NCI-H128 (cell line): ENCODE results near the gene DEFB113.
"Not testable (repeated sequence)": the region's sequence is repeated elsewhere in the genome, so short reads cannot be mapped to it uniquely, and the experiment has no call there.

Source experiments
- DNase-seq: peaks from one replicate; lab custom pipeline; 2025; ENCODE audit not compliant: unreplicated experiment; lab: John Stamatoyannopoulos, UW

DEFB113 gene

DNA sequence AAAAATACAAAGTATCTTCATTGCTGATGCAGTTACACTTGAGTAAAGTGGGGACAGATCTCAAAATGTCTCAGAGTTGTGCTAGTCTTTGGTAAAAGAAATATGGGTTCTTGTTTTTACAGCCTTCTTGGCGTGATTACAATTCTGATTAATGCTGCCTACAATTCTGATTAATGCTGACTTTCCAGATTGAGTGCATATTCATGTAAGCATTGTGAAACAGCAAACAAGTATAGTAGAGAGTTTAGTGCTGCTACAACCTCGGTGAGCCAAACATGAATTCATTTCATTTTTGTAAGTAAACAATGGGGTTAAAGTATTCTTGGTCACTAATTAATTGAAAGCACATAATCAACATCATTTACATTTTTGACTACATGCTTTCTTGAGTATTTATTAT is at the start of gene DEFB113:
DEFB113 (minus strand) TSS at position 21 of the 400 bp plus-strand sequence; CDS start at position 21, 0 bp downstream.
- DNase-seq, result no peak

DNA sequence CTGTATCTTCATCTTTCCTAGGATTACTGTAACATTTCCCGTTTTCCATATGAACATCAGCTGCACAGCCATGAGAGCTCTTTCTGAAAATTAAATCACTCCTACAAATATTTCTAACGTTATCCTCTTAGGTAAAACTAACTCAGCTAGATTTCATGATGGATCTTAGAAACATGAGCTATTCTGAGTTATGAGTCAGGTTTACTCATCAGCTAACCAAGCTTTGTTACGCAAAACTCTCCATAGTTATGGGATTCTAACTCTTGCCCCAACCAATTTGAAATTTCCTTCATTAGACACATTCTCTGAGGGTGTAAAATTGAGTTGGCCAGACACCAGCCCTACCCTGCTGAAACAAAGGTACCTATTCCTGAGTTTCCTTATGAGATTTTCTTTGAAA is 38.4 kb upstream of the DEFB113 start:
- DNase-seq, result no peak

DNA sequence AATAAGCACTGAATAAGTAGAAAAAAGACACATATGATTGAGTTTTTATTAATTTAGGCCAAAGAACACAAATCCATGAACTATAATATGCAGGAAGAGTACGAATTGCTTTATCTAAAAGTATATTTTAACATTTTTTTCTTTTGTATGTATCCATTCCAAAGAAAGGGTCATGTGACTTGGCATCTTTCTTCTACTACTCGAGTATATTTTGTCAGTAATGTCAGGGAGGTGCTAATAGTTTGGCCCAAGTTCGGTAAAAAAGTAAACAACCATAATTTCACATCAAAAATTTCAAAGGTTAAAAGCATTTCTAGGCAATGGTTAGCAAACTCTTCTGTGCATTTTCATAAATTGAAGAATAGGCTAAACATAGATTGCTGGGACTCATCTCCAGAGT is 33.7 kb upstream of the DEFB113 start:
- DNase-seq, result no peak

DNA sequence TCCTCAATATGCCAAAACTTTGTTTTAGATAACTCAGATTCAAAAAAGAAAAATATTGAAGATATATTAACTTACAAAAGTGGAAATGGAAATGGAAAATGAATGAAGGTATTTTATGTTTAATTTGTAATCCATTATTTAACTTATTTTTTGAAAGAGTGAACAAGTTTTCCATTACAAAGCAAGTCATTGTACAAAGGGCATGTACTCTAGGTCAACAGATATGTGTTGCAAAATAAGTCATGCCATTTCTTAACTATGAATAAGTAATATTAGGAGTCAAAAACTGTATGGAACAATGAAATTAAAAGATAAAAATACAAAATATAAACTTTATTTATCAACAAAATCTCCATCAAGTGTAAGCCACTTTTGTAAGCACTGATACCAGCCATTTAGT is 25.9 kb upstream of the DEFB113 start:
- no peak for DNase-seq

DNA sequence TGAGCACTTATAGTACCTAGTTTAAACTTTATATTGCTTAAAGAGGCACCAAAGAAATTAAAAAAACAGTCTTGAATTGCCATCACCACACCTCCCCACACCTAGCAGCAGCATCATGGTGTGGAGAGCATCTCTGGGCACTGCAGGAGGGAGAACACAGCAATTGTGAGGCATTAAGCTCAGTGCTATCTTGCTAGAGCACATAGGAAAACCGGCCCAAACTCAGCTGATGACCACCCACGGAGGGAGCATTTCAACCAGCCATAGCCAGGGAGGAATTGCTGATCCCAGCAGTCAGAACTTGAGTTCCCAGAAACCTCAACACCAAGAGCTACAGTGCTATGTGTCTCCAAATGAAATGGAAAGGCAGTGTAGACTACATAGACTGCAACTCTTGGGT is 19.5 kb upstream of the DEFB113 start:
- no peak for DNase-seq

DNA sequence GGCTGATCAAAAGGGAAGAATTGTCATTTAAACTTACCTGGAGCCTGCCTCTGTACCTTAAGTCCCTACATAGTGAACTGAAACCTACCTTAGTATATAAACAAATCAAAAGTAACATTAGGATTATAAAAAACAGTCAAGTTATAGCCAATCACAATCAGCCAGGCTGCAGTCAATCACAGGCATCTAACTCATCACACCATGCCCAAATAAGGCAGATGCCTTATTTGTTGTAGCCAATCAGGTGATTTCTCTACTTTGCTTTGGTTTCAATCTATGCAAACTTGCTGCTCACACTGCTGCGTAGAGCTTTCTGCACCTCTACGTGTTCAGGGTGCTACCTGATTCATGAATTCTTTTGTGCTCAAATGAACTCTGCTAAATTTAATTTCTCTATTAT is 18.3 kb upstream of the DEFB113 start:
- no peak for DNase-seq

- DNase-seq, result no peak
These were observed 17.1 kb upstream of the DEFB113 start for GRCh38 chr6:49986551-49986950.

GRCh38 chr6:49982046-49982445 is 12.6 kb upstream of the DEFB113 start:
- no peak for DNase-seq

- DNase-seq, result no peak
These were observed 11.5 kb upstream of the DEFB113 start for GRCh38 chr6:49980898-49981297.

- DNase-seq, result no peak
These were observed 10.2 kb upstream of the DEFB113 start for GRCh38 chr6:49979584-49979983.

DNA sequence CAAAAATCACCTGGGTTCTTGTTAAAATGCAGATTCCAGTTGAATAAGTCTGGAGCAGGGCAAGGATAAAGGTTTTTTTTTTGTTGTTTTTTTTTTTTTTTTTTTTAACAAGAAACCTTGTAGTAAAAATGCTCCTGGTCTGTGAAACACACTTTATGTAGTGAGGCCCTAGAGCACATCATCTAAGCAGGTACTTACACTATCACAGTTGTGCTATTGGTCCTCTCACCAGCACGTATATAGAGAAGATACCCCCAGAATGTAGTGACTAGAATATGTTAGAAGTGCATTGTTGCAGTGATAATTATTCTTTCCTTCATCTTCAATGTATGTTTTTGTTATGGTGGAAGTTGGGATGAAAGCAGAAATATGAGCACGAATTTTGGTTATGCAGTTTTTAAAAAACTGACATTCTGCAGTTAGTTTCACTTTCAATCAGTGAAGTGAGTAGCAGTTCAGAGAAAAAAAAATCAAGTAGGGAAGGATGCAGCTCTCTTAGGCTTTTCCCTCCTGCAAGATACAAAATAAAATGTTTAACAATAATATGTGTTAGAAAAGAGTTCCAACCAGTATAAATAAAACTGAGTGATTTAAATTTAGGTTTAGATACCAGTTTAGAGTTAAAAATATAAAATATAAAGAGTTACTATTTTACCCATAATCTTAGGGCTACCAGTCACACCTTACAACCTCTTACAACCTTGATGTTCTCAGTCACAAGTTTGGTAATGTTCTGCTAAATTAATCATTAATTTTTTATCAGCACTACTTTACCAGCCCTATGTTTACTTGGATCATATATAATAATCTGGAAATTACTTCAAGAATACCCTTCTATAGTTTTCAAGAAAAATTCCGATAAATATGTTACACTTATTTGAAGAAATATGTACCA is 9.2 kb upstream of the DEFB113 start:
- no peak for DNase-seq

- DNase-seq, result no peak
These were observed 2.6 kb downstream of the DEFB113 start for GRCh38 chr6:49966823-49967222.

- no peak for DNase-seq
These were observed 3.1 kb downstream of the DEFB113 start for GRCh38 chr6:49966334-49966733.

- no peak for DNase-seq
These were observed 5.4 kb downstream of the DEFB113 start, which contains the start of gene DEFB114 for GRCh38 chr6:49964064-49964463. Gene DEFB114 (minus strand): TSS chr6:49964164. CDS start chr6:49964105, 59 bp downstream.

DNA sequence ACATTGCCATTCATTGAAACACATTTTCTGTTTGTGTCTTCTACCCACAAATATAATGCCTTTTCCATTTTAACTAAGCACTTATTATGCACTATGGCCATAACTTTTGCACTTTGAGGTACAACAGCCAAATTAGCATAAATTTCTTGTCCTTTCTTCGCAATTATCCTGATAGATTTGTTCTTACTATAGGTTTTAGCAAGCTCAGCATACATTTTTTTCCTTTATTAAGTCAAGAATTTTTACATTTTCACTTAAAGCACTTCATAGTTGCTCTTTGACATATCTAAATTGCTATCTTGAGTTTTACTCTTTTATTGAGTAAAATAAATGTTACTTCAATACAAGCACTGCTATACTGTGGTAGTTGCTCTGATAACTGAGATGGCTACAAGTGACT is 11.2 kb downstream of the DEFB113 start:
- DNase-seq, result no peak

DNA sequence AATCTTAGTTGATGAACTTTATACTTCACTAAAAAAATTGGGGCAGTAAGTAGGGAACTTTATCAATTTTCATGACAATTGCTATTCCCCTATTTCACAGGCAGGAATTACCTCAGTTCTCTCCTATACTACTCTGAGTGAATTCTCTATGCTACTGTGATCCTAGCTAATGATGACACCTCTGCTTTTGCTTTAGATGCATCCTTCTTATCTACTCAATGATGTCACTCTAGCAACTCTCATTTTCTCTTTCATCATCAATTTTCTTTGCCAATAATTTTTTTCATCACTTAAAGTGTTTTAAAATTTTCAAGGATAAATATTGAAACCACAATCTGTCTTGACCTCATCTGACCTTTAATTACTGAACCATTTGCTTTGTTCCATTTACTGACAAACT is 13.6 kb downstream of the DEFB113 start:
- no peak for DNase-seq

DNA sequence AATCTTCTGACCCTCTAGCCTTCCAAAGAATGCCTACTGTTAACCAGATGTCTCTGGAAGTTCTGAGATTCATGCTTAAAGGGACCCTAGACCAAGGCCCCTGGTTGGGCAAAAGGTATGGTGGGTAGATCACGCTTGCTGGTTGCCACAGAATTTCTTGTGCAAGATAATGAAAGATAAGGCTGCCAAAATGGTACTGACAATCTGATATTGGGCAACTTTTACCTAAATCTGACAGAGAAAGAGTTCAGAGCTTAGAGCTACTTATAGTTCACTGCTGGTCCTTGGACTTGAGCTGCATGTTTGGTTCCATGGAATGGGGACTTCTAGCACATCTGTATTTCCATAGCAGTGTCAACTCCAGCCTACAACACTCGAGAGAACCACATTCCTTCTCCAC is 17.5 kb downstream of the DEFB113 start:
- DNase-seq, result no peak

- DNase-seq, result no peak
These were observed 19.0 kb downstream of the DEFB113 start for GRCh38 chr6:49950415-49950751.

DNA sequence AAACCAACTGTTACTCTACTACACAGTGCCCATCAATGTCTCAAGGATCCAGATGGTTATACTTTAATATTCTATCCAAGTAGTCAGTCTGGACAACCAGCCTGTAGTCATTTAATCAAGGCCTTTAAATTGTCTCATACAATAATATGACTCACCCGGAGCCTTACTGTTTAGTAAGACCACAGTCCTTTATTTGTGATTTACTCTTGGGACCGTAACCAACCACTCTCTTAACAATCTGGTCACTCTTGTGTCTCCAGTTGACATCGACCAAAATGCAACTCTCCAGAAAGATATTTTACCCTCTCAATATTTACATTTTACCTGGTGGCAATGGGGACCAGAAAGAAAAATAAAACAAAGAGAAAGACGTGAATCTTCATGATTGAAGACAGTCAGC is 20.4 kb downstream of the DEFB113 start:
- no peak for DNase-seq

- no peak for DNase-seq
These were observed 22.6 kb downstream of the DEFB113 start for GRCh38 chr6:49946835-49947234.

- not testable (repeated sequence) for DNase-seq
These were observed 25.4 kb downstream of the DEFB113 start for GRCh38 chr6:49944068-49944467.

DNA sequence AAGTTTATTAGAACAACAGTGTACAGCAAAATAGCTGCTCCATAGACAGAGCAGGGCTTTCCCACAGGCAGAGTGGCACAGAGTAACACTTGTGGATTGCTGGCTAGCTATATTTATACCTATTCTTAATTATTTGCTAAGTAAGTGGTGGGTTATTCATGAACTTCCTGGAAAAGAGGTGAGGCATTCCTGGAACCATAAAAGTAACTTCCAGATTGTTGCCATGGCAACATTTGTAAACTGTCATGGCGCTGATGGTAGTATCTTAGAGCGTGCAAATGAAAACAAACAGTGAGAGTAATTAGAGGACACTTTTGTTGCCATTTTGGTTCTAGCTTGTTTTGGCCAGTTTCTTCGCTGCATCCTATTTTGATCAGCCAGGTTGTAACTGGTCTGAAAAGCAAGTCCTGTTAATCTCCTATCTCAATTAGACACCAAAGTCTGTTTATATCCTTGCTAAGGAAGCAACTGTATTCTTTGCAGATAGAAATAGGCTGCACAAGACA is 29.4 kb downstream of the DEFB113 start:
- no peak for DNase-seq

- DNase-seq, result no peak
These were observed 31.6 kb downstream of the DEFB113 start for GRCh38 chr6:49937811-49938210.
